GM19467 (cell line): Measurements from ENCODE around the gene GPX7.

Experiments used
- ATAC-seq: cut with Tn5 transposase; IDR thresholded peaks from one replicate; pipeline ENCODE4 v1.9.1; 2021; ENCODE audit warnings: mild to moderate bottlenecking, moderate library complexity; ENCODE audit not compliant: unreplicated experiment

Gene GPX7

DNA sequence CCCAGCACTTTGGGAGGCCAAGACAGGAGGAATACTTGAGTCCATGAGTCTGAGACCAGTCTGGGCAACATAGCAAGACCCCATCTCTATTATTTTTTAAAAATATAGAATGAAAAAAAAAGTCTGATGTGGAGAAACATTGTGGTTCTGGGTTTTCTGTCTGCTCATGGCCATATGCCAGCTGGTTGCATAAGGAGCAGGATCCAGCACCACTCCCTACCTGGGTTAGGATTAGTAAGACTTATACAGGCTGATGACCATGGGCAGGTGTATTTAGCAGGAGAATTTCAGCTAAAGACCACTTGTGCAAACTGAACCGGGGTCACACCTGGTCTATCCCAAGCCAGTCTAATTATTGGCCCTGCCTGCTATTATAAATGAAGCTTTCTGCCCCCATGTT is 16.7 kb upstream of the GPX7 start:
- no peak for ATAC-seq

DNA sequence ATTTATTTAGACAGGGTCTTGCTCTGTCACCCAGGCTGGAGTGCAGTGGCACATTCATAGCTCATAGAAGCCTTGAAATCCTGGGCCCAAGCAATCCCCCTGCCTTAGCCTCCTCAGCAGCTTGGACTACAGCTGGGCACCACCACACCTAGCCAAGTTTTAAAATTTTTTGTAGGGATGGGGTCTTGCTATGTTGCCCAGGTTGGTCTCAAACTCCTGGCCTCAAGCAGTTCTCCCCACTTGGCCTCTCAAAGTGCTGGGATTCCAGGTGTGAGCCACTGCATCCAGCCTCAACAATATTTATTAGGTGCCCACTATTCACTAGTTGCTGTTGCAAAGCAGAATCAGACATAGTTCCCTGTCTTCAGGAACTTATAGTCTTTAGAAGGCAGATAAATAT is 14.1 kb upstream of the GPX7 start:
- no peak for ATAC-seq

DNA sequence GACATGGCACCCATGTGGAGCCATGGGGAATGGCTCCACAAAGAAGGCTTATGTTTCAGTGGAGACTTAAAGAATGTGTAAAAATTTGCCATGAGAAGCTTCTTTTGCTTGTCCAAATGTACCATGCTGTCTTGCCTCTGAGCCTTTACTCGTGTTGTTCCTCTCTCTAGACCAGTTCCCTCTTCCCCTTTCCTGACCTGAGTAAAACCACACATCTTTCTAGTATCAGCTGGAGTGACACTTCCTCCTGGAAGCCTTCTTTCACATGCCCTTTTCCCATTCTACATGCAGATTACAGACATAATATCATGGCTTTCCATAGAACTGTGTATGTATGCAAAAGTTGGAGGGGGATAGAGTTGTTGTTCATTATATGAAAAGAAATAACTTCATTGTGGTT is 13.6 kb upstream of the GPX7 start:
- no peak for ATAC-seq

GRCh38 chr1:52590266-52590665 is 11.9 kb upstream of the GPX7 start:
- ATAC-seq = no peak

DNA sequence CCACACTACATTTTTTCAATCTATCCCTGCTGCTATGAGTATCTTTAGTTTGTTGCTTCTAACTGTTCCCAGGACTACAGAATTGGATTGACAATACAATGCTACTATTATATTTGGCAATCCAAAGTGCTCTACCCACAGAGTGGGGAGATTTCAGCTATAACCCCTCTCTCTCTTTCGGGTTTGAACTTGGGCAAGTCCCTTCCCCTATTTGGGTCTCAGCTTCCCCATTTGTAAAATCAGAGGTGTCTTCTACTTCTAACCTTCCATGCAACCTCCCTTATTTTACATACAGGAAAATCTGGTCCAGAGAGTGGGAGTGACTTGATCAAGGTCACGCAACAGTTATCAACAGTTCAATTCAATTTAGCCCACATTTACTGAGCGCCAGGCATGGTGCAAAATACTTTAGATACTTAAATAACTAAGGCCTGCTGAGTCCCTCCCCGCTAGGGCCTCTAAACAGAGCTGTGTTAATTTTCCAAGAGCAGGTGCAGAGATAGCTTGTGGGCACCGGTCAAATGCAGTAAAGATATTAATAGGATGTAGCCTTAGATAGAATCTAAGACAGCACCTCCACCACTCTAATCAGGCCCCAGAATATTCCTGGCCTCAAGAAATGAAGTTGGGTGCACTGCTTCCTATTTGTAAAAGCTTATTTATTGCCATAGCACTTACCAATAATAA is 9.4 kb upstream of the GPX7 start:
- no peak for ATAC-seq

DNA sequence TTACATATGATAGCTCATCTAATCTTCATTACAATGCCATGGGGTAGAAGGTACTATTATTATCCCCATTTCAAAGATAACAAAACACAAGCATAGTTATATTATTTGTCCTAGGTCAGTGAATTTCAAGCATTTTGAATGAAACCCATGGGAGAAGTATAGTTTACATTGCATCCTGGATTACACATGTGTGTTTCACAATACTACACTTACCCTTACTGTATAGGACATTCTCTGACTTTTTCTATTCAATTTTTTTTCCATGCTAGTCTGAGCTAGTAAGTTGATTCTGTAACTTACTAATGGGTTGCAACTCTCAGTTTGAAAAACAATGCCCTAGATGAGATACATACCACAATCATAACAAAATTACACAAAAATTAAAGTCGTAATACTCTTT is 8.7 kb upstream of the GPX7 start:
- no peak for ATAC-seq

- no peak for ATAC-seq
Measured at GRCh38 chr1:52595061-52595460, 7.1 kb upstream of the GPX7 start.

DNA sequence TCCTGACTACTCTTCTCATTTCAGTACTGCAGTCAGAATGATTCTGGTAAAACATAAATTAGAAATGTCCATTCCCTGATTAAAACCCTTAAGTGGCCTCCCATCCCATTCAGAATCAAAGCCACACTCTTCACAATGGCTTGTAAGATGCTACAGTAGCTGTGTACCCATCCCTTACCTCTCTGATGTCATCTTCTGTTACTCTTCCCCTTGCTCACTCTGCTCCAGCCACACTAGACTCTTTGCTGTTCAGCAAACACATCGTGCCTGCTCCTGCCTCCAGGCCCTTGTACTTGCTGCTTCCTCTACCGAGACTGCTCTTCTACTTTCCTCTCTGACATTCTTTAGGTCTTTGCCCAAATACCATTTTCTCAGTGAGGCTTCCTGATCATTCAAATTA is 4.3 kb upstream of the GPX7 start:
- ATAC-seq = no peak

GRCh38 chr1:52598729-52599128 is 3.4 kb upstream of the GPX7 start:
- ATAC-seq = no peak

GRCh38 chr1:52599236-52599635 is 2.9 kb upstream of the GPX7 start:
- ATAC-seq = no peak

DNA sequence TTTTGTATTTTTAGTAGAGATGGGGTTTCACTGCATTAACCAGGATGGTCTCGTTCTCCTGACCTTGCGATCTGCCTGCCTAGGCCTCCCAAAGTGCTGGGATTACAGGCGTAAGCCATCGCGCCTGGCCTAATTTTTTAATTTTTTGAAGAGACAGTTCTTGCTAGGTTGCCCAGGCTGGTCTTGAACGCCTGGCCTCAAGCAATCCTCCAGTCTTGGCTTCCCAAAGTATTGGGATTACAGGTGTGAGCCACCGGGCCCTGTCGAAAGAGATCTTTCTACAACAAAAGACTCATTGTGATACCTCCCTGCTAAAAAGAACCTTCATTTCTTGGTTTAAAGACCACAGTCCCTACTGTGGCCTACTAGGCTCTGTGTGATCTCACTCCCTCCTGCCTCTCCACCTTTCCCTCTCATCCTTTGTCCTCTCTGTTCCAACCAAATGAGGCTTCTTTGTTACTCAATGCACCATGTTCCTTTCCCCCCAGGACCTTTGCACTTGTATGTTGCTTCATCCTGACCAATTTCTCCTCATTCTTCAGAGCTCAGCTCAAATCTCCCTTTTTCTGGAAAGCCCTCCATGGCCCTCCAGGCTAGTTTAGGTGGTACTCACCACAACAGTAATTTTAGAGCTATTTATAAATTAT is 1.5 kb upstream of the GPX7 start:
- ATAC-seq = no peak

DNA sequence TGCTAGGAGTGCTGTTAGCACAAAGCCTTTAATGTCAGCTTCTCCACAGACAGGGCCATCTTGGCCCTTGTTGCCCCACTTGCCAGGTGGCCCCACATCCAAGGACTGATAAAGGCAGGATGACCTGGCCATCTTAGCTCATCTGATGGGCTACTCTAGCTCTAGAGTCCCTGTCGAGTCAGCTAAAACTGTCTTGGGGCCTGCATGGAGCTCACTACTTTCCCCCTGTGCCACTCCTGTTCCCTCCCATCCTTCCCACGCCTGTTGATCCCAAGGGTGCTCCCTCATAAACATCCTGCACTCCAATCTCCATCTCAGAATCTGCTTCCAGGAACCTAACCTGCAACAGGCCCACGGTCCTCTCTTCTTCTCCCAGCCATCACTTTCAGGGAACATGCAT is 652 bp upstream of the GPX7 start:
- ATAC-seq = no peak

GRCh38 chr1:52602856-52603600 is 857 bp downstream of the GPX7 start:
- ATAC-seq = no peak

DNA sequence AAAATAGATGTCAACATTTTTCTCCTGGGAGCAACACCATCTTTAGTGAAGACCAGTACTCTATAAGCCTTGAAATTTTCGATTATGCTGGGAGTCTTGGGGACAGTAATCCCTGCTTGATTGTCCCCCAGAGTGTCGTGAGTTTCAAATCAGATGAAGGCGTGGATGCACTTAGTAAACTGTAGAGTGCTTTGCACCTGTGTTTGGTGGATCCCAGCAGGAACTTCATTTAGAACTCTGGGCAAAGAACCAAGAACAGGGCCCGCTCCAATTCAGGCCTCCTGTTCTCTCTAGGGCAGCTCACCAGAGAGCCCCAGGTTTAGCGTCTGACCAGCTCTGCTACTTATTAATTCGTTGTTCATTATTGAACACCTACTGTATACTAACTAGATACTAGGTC is 1.5 kb downstream of the GPX7 start:
- no peak for ATAC-seq

- no peak for ATAC-seq
Measured at GRCh38 chr1:52604063-52604770, 2.0 kb downstream of the GPX7 start.

DNA sequence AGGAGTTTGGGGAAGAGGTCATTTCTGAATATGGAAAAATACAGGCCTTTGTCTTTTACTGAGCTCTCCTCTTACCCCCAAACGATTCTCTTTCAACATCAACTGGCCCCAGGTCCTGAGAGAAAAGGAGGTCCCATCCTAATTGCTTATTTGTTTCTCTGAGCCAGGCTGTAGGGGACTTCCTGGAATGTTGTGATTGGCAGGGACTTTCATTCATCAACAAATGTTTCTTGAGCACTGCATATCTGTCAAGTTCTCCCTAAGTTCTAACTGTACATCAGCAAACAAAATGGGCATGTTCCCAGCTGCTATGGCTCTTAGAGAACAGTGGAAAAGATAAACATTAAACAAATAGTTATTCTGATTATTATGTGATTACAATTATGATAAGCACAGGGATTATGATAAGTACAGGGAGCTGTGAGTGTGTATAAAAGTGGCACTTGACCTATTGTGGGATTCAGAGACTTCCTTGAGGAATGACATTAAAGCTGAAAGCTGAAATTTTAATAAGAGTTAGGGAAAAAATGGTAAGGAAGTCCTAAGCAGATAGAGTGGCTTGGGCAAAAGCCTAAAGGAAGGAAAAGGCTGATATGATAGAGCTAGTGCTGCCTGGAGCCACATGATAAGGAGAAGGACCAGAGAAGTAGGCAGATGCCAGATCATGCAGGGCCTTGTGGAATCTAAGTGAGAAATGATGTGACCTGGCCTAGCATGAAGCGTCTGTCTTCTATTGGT is 11.6 kb downstream of the GPX7 start:
- no peak for ATAC-seq

GRCh38 chr1:52614671-52615070 is 12.5 kb downstream of the GPX7 start:
- ATAC-seq = no peak

DNA sequence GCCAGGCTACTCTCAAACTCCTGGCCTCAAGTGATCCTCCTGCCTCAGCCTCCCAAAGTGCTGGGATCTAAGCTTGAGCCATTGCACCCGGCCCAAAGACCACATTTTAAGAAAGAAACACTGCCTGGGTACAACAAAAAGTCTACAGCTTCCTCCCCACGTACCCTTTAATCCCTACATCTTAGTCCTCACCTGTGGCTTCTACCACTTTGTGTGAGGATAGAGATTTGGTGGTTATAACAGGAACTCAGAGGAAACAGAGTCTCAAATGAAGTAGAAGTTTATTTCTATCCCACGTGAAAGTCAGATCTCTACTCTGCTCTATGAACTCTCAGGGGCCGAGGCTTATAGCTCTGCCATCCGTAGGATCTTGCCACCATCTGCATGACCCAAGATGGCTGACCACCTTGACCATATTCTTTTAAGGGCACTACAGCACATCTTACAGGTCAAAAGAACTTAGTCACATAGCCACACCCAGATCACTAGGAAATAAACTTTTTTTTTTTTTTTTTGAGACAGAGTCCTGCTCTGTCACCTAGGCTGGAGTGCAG is 13.4 kb downstream of the GPX7 start:
- no peak for ATAC-seq

DNA sequence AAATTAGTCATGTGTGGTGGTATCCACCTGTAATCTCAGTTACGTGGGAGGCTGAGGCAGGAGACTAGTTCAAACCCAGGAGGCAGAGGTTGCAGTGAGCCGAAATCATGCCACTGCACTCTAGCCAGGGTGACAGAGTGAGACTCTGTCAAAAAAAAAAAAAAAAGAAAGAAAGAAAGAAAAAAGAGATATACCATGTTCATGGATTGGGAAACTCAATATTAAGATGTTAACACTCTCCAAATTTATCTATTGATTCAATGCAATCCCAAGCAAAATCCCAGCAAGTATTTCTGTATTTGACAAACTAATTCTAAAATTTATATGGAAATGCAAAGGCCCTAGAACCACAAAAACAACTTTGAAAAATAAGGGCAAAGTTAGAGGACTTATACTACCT is 19.8 kb downstream of the GPX7 start:
- no peak for ATAC-seq

GRCh38 chr1:52623812-52624211 is 21.6 kb downstream of the GPX7 start:
- no peak for ATAC-seq

DNA sequence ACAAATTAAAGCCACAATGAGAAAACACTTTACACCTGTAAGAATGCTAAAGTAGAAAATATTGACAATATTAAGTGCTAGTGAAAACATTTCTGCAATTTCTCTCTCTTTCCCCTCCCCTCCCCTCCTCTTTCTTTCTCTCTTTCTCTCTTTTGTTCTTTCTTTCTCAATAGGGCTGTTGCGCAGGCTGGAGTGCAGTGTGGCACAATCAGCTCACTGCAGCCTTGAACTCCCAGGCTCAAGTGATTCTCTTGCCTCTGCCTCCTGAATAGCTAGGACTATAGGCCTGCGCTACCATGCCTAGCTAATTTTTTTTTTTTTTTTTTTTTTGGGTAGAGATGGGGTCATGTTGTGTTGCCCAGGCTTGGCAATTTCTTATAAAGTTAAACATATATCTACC is 24.9 kb downstream of the GPX7 start:
- ATAC-seq = no peak
